GM18868 (cell line): ENCODE data around the gene USP31.

ENCODE experiments used
- ATAC-seq: cut with Tn5 transposase; IDR thresholded peaks from one replicate; pipeline ENCODE4 v1.9.1; 2021; ENCODE audit warnings: mild to moderate bottlenecking, moderate library complexity; ENCODE audit not compliant: unreplicated experiment

USP31 gene

GRCh38 chr16:23149267-23149992, at the start of gene USP31:
Gene USP31 (minus strand): TSS chr16:23149452. CDS start chr16:23149270, 182 bp downstream.
- peak; percentile 95 for ATAC-seq

DNA sequence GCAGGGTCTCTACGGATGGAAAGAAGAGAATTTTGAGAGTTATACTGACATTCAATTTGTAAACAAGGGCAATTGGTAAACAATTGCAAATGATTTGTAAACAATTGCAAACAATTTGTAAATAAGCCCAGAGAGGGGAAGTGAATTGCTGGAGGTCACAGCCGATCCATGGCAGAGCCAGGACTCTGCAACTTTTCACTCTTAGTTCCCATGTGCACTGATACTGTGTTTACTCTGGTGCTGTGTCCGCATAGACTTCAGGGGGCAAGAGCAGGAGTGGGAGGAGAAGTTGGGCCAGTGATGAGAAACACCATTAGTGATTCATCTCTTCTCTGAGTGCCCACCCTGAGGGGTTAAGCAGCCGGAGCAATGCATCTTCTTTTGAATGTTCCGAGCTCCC, 47.3 kb upstream of the USP31 start:
- no peak for ATAC-seq

DNA sequence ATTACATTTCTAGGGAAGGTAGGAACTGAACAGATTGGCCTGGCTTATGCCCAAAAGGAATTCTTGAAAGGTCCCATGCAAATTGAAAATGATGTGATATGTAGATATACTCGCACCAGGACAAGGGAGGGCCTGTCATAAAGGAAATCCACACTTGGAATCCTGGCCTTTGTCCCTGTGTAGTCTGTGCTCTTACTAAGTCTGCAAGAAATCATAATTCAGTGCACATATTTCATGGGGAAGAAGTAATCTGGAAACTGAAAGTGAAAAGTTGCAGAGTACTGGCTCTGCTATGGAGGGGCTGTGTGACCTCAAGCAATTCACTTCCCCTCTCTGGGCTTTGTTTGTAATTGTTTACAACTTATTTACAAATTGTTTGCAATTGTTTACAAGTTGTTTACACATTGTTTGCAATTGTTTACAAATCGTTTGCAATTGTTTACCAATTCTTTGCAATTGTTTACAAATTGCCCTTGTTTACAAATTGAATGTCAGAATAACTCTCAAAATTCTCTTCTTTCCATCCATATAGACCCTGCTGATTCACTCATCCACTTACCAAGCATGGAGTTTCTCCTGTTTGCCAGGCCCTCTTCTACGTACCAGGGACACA, 46.2 kb upstream of the USP31 start:
- no peak for ATAC-seq

- ATAC-seq: no peak
Measured at GRCh38 chr16:23194497-23195221, 45.4 kb upstream of the USP31 start.

DNA sequence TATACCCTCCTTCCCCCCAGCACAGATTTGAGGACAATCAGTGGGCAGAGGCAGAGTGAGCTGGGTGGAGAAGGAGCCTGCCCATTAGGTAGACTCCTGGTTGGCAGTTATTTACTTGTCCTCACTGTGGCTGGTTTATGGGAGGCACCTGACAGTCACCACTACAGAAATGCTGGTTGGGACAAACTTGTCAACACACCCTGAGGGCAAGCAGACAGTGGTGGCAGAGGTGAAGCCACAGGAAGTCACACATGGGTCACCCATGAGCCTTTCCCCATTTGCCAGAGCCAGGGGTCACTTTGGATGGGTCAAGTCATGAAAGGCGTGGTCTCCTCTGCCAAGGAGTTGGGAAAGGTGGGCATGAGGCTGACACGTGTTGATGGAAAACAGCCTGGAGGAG, 39.7 kb upstream of the USP31 start:
- ATAC-seq: no peak

DNA sequence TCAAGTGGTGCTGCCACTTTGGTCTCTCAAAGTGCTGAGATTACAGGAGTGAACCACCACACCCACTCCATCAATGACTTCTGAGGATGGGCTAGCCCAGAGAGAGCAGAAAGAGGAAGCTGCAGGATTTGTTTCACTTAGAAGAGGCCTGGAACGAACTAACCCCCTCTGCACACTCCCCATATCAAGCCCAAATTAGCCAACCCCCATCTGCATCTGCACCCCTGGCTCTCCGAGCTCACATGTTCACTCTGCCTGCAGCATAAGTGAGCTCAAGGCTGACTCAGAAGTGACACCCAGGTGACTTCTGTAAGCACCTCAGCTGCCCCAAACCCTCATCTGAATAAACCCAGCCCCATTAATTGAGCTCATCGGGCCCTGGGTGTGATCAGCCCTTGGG, 38.1 kb upstream of the USP31 start:
- no peak for ATAC-seq

DNA sequence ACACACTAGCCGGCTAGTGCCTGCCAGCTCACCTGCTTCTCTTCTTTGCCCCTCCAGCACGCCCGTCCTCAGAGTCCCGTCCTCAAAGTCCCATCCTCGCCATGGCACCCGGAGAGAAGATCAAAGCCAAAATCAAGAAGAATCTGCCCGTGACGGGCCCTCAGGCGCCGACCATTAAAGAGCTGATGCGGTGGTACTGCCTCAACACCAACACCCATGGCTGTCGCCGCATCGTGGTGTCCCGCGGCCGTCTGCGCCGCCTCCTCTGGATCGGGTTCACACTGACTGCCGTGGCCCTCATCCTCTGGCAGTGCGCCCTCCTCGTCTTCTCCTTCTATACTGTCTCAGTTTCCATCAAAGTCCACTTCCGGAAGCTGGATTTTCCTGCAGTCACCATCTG, 36.9 kb upstream of the USP31 start:
- ATAC-seq: no peak

- ATAC-seq: no peak
Measured at GRCh38 chr16:23185656-23186055, 36.4 kb upstream of the USP31 start.

DNA sequence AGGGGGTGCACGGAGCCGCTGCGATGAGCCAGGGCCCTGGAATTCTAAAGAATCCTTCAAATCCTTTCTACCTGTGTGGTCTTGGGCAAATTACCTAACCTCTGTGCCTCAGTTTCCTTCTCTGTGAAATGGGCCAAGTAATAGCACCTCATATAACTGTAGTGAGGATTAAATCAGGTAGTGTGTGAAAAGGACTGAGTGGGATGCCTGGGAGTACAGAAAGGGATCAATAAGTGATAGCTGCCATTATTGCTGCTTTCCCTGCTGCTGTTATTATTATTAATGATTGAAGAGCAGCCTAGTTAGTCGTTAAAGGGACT, 34.3 kb upstream of the USP31 start:
- no peak for ATAC-seq

- peak; percentile 19 for ATAC-seq
Measured at GRCh38 chr16:23182679-23183542, 33.7 kb upstream of the USP31 start, which contains the start of gene SCNN1G. Gene SCNN1G (plus strand): TSS chr16:23182745. CDS start chr16:23186272, 3,527 bp downstream.

DNA sequence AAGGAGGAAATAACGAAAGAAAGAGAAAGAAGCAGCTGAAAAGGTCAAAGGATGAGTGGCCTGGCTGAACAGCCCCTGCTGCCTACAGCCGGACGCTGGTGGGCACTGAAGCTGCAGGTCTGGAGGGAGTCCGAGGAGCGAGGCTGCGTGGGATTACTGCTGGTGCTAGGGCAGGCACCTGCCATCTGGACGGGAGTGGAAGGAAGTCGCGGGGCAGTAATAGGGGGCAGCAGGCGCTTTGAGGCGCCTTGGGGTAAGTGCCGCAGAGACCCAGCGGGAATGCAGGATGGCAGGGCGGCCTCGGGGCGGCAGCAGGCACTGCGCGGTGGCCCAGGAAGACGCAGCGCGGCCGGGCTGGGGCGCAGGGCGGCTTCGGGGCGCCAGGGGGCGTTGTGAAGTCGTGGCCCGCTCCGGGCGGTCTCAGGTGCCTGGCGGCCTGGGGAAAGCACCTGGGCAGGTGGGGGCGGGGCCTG, 33.0 kb upstream of the USP31 start:
- ATAC-seq: peak; percentile 90

DNA sequence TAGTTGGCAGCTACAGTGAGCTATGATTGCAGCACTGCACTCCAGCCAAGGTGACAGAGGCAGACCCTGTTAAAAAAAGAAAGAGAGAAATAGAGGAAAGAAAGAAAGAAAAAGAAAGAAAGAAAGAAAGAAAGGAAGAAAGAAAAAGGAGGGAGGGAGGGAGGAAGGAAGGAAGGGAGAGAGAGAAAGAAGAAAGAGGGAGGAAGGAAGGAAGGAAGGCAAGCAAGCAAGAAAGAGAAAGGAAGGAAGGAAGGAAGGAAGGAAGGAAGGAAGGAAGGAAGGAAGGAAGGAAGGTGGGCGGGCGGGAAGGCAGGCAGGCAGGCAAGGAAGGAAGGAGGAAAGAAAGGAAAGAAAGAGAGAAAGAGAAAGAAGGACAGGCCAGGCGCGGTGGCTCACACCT, 32.3 kb upstream of the USP31 start:
- ATAC-seq: no peak

GRCh38 chr16:23175651-23176050, 26.4 kb upstream of the USP31 start:
- ATAC-seq: no peak

DNA sequence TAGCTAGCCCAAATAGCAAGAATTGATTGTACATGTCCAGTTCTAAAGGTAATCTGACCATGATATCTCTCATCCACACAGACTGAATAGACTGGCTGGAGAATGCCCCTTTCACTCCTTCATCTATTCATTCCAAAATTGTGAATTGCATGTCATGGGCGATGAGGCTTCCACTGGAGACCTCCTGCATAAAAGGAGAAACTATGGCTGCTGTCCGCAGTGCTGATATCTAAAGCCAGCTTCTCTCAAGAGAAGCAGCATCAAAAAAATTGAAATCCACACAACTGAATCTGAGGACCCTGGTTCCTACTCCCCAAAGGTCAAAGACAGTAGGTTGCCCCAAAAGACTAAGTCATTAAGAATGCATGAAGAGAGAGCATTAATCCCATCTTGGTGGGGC, 25.4 kb upstream of the USP31 start:
- ATAC-seq: no peak

GRCh38 chr16:23172994-23173393, 23.7 kb upstream of the USP31 start:
- ATAC-seq: no peak

- ATAC-seq: no peak
Measured at GRCh38 chr16:23172583-23172982, 23.3 kb upstream of the USP31 start.

- ATAC-seq: no peak
Measured at GRCh38 chr16:23164736-23165135, 15.5 kb upstream of the USP31 start.

GRCh38 chr16:23163921-23164320, 14.7 kb upstream of the USP31 start:
- no peak for ATAC-seq

DNA sequence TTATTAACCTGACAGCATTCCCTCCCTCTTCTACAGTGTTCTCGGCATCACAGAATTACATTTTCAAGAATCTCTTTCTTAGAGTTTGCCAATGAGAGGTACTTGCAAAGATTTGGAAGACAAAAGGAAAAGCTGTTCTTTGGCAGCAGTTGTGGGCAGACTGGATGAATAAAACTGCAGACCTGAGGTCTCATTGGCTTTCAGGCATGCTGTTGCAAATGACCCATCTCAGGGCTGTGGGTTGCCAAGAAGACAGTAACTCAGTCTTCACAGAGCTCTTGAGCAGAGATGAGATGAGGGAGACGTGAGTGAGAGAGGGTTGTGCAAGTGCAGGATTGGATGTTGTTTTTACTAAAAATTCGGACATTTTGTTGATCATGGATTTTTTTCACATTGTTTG, 11.3 kb upstream of the USP31 start:
- ATAC-seq: no peak

DNA sequence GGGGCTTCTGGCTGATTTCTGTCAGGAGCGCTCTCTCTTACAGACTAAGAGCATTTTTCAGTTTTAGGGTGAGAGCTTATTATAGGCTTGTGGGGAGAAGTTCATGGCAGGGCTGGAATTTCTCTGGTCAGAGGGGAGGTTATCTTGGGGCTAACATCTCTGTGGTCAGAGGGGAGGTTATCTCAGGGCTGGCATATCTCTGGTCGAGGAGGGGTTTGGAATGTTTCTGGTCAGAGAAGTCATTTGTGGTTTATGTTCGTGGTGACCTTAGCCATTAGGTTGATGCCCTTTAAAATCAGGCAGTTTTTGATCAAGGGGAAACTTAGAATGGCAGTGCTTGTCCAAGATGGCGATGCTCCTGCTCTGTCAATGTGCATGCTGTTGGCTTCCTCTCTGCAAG, 10.8 kb upstream of the USP31 start:
- ATAC-seq: no peak

GRCh38 chr16:23158114-23158513, 8.9 kb upstream of the USP31 start:
- no peak for ATAC-seq
